Panc1 (cell line): Measurements from ENCODE around the gene MTOR. TPM values are rescaled to one million over a fixed set of nuclear protein-coding genes. Genes with fewer than 3 reads are reported as not detected.

Source experiments
- ATAC-seq: fragments of 200-7000 bp; cut with Tn5 transposase; 2 replicates; pipeline ENCODE4 v1.9.1; 2020; ENCODE audit warnings: mild to moderate bottlenecking, moderate library complexity
- BruUV-seq: library from RNA; stranded (reverse); fragments of 400-500 nt; replicated peaks from 2 replicates; lab custom pipeline; 2021; lab: Mats Ljungman, UMichigan
- CTCF ChIA-PET: fragments of 300-600 bp; sonication (Branson Sonifier 250); formaldehyde crosslinking; loops from one replicate; lab custom pipeline; 2022; ENCODE audit warnings: antibody characterized with exemption; lab: Charles Lee
- POLR2A ChIA-PET: fragments of 300-600 bp; sonication (Branson Sonifier 250); formaldehyde crosslinking; loops from one replicate; lab custom pipeline; 2022; ENCODE audit warnings: antibody characterized with exemption; lab: Charles Lee
- DNase-seq: peaks from one replicate; pipeline ENCODE4 v3.0.0-alpha.2; 2010; ENCODE audit warnings: low read depth, low spot score
- H3K27ac ChIP-seq: 2 replicates; pipeline ENCODE4 v1.5.1; 2011; ENCODE audit warnings: mild to moderate bottlenecking, low read length, inconsistent platforms
- H3K27me3 ChIP-seq: fragments of 200-500 bp; sonication (Bioruptor generic); 2 replicates; pipeline ENCODE4 v1.6.0; 2014; ENCODE audit warnings: low read length, inconsistent platforms; ENCODE audit not compliant: control insufficient read depth, insufficient read depth
- H3K36me3 ChIP-seq: fragments of 200-500 bp; sonication (Bioruptor generic); 2 replicates; pipeline ENCODE4 v1.5.1; 2014; ENCODE audit warnings: inconsistent platforms, mild to moderate bottlenecking, low read length, moderate library complexity; ENCODE audit not compliant: control insufficient read depth, insufficient read depth
- H3K4me1 ChIP-seq: 2 replicates; pipeline ENCODE4 v1.5.1; 2011; ENCODE audit warnings: inconsistent platforms, mild to moderate bottlenecking, low read length, moderate library complexity; ENCODE audit not compliant: control insufficient read depth, insufficient read depth
- H3K4me3 ChIP-seq, 2 experiments: 2 replicates each; pipeline ENCODE4 v1.5.1; 2011 to 2012; ENCODE audit warnings: low read depth in 2 of 2, low read length in 2 of 2, mild to moderate bottlenecking in 2 of 2, inconsistent platforms in 1 of 2, moderate library complexity in 1 of 2
- H3K9me3 ChIP-seq: fragments of 200-500 bp; sonication (Bioruptor generic); 2 replicates; pipeline ENCODE4 v1.5.1; 2014; ENCODE audit warnings: low read depth, mild to moderate bottlenecking, inconsistent platforms, low read length, moderate library complexity; ENCODE audit not compliant: control insufficient read depth, insufficient read depth
- POLR2AphosphoS5 ChIP-seq: IDR thresholded peaks from 2 replicates; pipeline ENCODE4 v1.6.1; 2012; ENCODE audit warnings: mild to moderate bottlenecking, low read depth, low read length, moderate library complexity
- SIN3A ChIP-seq: IDR thresholded peaks from 2 replicates; pipeline ENCODE4 v1.6.1; 2012; ENCODE audit warnings: low read depth, mild to moderate bottlenecking, low read length, moderate library complexity, borderline replicate concordance; ENCODE audit not compliant: insufficient read depth
- TCF7L2 ChIP-seq: IDR thresholded peaks from 2 replicates; pipeline ENCODE4 v1.6.1; 2011; ENCODE audit warnings: mild to moderate bottlenecking, low read depth, low read length, inconsistent platforms
- in situ Hi-C: cut with HindIII; loops from 2 replicates; pipeline ENCODE4 v1.10.0; 2016; ENCODE audit warnings: low sequenced_read_pairs, low pct_unique_long_range_greater_than_20kb
- intact Hi-C: fragments of 100-400 bp; cut with micrococcal nuclease; formaldehyde crosslinking; loops from one replicate; pipeline ENCODE4 v1.10.0; 2022; ENCODE audit not compliant: unreplicated experiment
- total RNA-seq: library from RNA; stranded (reverse); gene quantifications from one replicate; pipeline ENCODE4 v1.2.1, GENCODE V29; 2021; ENCODE audit not compliant: unreplicated experiment
- TF ChIP-seq, protein P1 (sequence below), 2 experiments: IDR thresholded peaks; 2 replicates each; pipeline ENCODE4 v1.6.1; 2011 to 2012; ENCODE audit warnings: low read depth in 2 of 2, control low read depth in 1 of 2, low read length in 1 of 2, mild to moderate bottlenecking in 1 of 2, moderate library complexity in 1 of 2; ENCODE audit not compliant: insufficient read depth in 1 of 2
- TF ChIP-seq, protein P2 (sequence below): fragments of 450-650 bp; IDR thresholded peaks from 2 replicates; pipeline ENCODE4 v1.5.1; 2017; ENCODE audit warnings: mild to moderate bottlenecking

The MTOR gene
- total RNA-seq, 1 experiment from 2014 or later = 71.2 TPM

DNA sequence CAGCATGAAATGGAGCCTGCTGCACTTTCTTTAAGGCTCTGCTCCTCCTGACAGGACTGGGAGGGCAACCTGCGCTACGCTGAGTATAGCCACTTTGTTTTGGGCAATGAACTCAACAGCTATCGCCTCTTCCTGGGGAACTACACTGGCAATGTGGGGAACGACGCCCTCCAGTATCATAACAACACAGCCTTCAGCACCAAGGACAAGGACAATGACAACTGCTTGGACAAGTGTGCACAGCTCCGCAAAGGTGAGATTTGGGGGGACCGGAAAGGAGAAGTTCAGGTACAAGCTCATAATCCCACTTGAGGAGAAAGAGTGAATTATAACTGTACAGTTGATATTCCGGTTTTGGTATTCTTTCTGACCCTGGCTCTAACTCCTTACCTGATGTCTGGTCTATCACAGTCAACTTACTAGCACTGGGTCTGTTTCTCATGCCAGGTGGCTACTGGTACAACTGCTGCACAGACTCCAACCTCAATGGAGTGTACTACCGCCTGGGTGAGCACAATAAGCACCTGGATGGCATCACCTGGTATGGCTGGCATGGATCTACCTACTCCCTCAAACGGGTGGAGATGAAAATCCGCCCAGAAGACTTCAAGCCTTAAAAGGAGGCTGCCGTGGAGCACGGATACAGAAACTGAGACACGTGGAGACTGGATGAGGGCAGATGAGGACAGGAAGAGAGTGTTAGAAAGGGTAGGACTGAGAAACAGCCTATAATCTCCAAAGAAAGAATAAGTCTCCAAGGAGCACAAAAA is 67.8 kb downstream of the MTOR start:
- Histone ChIP-seq H3K4me1 (no peaks in the 10 kb centered on the region), H3K36me3 (peaks cover 10% of the 10 kb centered on the region; the same call in 1 of the 2 replicates), H3K27me3 (no peaks in the 10 kb centered on the region), H3K9me3 (no peaks in the 10 kb centered on the region), H3K27ac (no peak overlapping the region), H3K4me3 (no peak overlapping the region)
- intact Hi-C loops = no loop called here
- in situ Hi-C loops = no loop called here
- DNase-seq = no peak
- ChIA-PET POLR2A (no interaction called here), CTCF (no interaction called here)
- no peak for ATAC-seq
- BruUV-seq = no TSS peak
- TF ChIP-seq, protein P1, sequence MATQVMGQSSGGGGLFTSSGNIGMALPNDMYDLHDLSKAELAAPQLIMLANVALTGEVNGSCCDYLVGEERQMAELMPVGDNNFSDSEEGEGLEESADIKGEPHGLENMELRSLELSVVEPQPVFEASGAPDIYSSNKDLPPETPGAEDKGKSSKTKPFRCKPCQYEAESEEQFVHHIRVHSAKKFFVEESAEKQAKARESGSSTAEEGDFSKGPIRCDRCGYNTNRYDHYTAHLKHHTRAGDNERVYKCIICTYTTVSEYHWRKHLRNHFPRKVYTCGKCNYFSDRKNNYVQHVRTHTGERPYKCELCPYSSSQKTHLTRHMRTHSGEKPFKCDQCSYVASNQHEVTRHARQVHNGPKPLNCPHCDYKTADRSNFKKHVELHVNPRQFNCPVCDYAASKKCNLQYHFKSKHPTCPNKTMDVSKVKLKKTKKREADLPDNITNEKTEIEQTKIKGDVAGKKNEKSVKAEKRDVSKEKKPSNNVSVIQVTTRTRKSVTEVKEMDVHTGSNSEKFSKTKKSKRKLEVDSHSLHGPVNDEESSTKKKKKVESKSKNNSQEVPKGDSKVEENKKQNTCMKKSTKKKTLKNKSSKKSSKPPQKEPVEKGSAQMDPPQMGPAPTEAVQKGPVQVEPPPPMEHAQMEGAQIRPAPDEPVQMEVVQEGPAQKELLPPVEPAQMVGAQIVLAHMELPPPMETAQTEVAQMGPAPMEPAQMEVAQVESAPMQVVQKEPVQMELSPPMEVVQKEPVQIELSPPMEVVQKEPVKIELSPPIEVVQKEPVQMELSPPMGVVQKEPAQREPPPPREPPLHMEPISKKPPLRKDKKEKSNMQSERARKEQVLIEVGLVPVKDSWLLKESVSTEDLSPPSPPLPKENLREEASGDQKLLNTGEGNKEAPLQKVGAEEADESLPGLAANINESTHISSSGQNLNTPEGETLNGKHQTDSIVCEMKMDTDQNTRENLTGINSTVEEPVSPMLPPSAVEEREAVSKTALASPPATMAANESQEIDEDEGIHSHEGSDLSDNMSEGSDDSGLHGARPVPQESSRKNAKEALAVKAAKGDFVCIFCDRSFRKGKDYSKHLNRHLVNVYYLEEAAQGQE (IDR thresholded peaks at IDR 0.05; ENCODE audit: insufficient read depth in 1 of 2, low read depth in 2 of 2, low read length in 1 of 2) = peak; percentile 79 to 85
- TF ChIP-seq SIN3A (no peak), POLR2AphosphoS5 (no peak), TCF7L2 (no peak)
- TF ChIP-seq, protein P2, sequence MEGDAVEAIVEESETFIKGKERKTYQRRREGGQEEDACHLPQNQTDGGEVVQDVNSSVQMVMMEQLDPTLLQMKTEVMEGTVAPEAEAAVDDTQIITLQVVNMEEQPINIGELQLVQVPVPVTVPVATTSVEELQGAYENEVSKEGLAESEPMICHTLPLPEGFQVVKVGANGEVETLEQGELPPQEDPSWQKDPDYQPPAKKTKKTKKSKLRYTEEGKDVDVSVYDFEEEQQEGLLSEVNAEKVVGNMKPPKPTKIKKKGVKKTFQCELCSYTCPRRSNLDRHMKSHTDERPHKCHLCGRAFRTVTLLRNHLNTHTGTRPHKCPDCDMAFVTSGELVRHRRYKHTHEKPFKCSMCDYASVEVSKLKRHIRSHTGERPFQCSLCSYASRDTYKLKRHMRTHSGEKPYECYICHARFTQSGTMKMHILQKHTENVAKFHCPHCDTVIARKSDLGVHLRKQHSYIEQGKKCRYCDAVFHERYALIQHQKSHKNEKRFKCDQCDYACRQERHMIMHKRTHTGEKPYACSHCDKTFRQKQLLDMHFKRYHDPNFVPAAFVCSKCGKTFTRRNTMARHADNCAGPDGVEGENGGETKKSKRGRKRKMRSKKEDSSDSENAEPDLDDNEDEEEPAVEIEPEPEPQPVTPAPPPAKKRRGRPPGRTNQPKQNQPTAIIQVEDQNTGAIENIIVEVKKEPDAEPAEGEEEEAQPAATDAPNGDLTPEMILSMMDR = no peak

DNA sequence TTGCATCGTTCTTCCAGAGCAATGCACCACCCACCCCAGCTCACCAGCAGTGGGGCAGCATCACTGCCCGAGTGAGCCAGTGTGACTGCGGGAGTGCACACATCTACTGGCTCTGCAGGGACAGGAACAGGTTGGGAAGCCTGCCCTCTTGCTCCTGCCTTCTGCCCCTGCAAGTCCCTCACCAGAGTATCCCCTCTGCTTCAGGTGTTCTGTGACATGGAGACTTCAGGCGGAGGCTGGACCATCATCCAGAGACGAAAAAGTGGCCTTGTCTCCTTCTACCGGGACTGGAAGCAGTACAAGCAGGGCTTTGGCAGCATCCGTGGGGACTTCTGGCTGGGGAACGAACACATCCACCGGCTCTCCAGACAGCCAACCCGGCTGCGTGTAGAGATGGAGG is 69.0 kb downstream of the MTOR start:
- in situ Hi-C loops = no loop called here
- Histone ChIP-seq H3K27ac (no peak overlapping the region), H3K4me3 (no peak overlapping the region), H3K9me3 (no peaks in the 10 kb centered on the region), H3K4me1 (no peaks in the 10 kb centered on the region), H3K36me3 (peaks cover 9% of the 10 kb centered on the region; the same call in 1 of the 2 replicates), H3K27me3 (no peaks in the 10 kb centered on the region)
- no TSS peak for BruUV-seq
- TF ChIP-seq, protein P1 (IDR thresholded peaks at IDR 0.05; ENCODE audit: insufficient read depth in 1 of 2, low read depth in 2 of 2, low read length in 1 of 2) = no peak
- TF ChIP-seq TCF7L2 = no peak
- TF ChIP-seq POLR2AphosphoS5 = no peak
- TF ChIP-seq, protein P2 = no peak
- TF ChIP-seq SIN3A = no peak
- ChIA-PET POLR2A (no interaction called here), CTCF (no interaction called here)
- no peak for DNase-seq
- ATAC-seq = no peak
- intact Hi-C loops = no loop called here
